Neural cell (in vitro differentiated cells): ENCODE results near the gene TRIM58. TPM values are rescaled to one million over a fixed set of nuclear protein-coding genes. Genes with fewer than 3 reads are reported as not detected.

Experiments used
- H2AFZ ChIP-seq: fragments of 200-600, 300-800 bp; sonication (generic), shearing (Covaris generic); 2 replicates; pipeline ENCODE4 v1.6.0; 2014; ENCODE audit warnings: low read depth, mild to moderate bottlenecking, antibody characterized with exemption, low read length, moderate library complexity
- H3F3A ChIP-seq: fragments of 200-600 bp; shearing (Covaris generic); 2 replicates; pipeline ENCODE4 v1.6.1; 2016; ENCODE audit warnings: mild to moderate bottlenecking, moderate library complexity, mixed read lengths, antibody characterized with exemption, low read length; ENCODE audit not compliant: insufficient read depth, poor library complexity, severe bottlenecking
- H3K27ac ChIP-seq: fragments of 200-600, 300-800 bp; sonication (generic), shearing (Covaris generic); 2 replicates; pipeline ENCODE4 v1.5.1; 2014; ENCODE audit warnings: mild to moderate bottlenecking, low read length, moderate library complexity
- H3K27me3 ChIP-seq: fragments of 300-800, 200-600 bp; sonication (generic), shearing (Covaris generic); 2 replicates; pipeline ENCODE4 v1.6.0; 2014; ENCODE audit warnings: mild to moderate bottlenecking, low read depth, low read length, moderate library complexity; ENCODE audit not compliant: insufficient read depth
- H3K36me3 ChIP-seq: fragments of 300-800, 200-600 bp; sonication (generic), shearing (Covaris generic); 2 replicates; pipeline ENCODE4 v1.5.1; 2014; ENCODE audit warnings: mild to moderate bottlenecking, antibody characterized with exemption, low read length, moderate library complexity; ENCODE audit not compliant: insufficient read depth
- H3K4me2 ChIP-seq: fragments of 300-800, 200-600 bp; sonication (generic), shearing (Covaris generic); 2 replicates; pipeline ENCODE4 v1.6.0; 2014; ENCODE audit warnings: mild to moderate bottlenecking, low read length
- H3K4me3 ChIP-seq: fragments of 300-800, 200-600 bp; sonication (generic), shearing (Covaris generic); 2 replicates; pipeline ENCODE4 v1.5.1; 2014; ENCODE audit warnings: mild to moderate bottlenecking, low read length, moderate library complexity
- H3K79me2 ChIP-seq: fragments of 200-600 bp; shearing (Covaris generic); replicated peaks from 2 replicates; pipeline ENCODE4 v1.6.0; 2014; ENCODE audit warnings: mild to moderate bottlenecking, low read length, moderate library complexity; ENCODE audit not compliant: insufficient read depth
- H3K9ac ChIP-seq: fragments of 300-800, 200-600 bp; sonication (generic), shearing (Covaris generic); 2 replicates; pipeline ENCODE4 v1.6.1; 2016; ENCODE audit warnings: mild to moderate bottlenecking, low read length, mixed read lengths
- H3K9me2 ChIP-seq: fragments of 200-600 bp; shearing (Covaris generic); 2 replicates; pipeline ENCODE4 v1.6.1; 2016; ENCODE audit warnings: mild to moderate bottlenecking, low read length, mixed read lengths; ENCODE audit not compliant: insufficient read depth
- H3K9me3 ChIP-seq: fragments of 200-600, 300-800 bp; sonication (generic), shearing (Covaris generic); 2 replicates; pipeline ENCODE4 v1.6.1; 2016; ENCODE audit warnings: mild to moderate bottlenecking, mixed run types, low read length, moderate library complexity, mixed read lengths
- H4K20me1 ChIP-seq: fragments of 200-600 bp; shearing (Covaris generic); 2 replicates; pipeline ENCODE4 v1.6.1; 2016; ENCODE audit warnings: mild to moderate bottlenecking, mixed run types; ENCODE audit not compliant: insufficient read depth
- EP300 ChIP-seq: fragments of 450-650 bp; conservative IDR thresholded peaks from 2 replicates; pipeline ENCODE4 v1.6.1; 2014; ENCODE audit warnings: antibody characterized with exemption, mild to moderate bottlenecking, moderate library complexity; ENCODE audit not compliant: poor library complexity, severe bottlenecking
- EZH2 ChIP-seq: fragments of 200-600, 300-800 bp; shearing (Covaris generic), sonication (generic); IDR thresholded peaks from 2 replicates; pipeline ENCODE4 v1.6.1; 2014; ENCODE audit warnings: antibody characterized with exemption, low read length, borderline replicate concordance, mild to moderate bottlenecking; ENCODE audit not compliant: insufficient read depth, poor library complexity, severe bottlenecking
- MXI1 ChIP-seq: fragments of 450-650 bp; conservative IDR thresholded peaks from 2 replicates; pipeline ENCODE4 v1.6.1; 2014; ENCODE audit warnings: antibody characterized with exemption, mild to moderate bottlenecking; ENCODE audit not compliant: poor library complexity, severe bottlenecking
- POLR2AphosphoS5 ChIP-seq: IDR thresholded peaks from 2 replicates; pipeline ENCODE4 v1.6.1; 2012
- RAD21 ChIP-seq: fragments of 450-650 bp; conservative IDR thresholded peaks from 2 replicates; pipeline ENCODE4 v1.6.1; 2014; ENCODE audit warnings: antibody characterized with exemption, mild to moderate bottlenecking, moderate library complexity
- REST ChIP-seq: IDR thresholded peaks from 2 replicates; pipeline ENCODE4 v1.6.1; 2012; ENCODE audit warnings: borderline replicate concordance
- SMC3 ChIP-seq: fragments of 450-650 bp; conservative IDR thresholded peaks from 2 replicates; pipeline ENCODE4 v1.6.1; 2014; ENCODE audit warnings: antibody characterized with exemption, mild to moderate bottlenecking, moderate library complexity; ENCODE audit not compliant: poor library complexity
- TAF1 ChIP-seq: IDR thresholded peaks from 2 replicates; pipeline ENCODE4 v1.6.1; 2012; ENCODE audit warnings: low read depth
- polyA plus RNA-seq: library from polyadenylated mRNA; depleted of rRNA; stranded (reverse); fragments of >200 nt; gene quantifications from 2 replicates; pipeline ENCODE4 v1.2.3, GENCODE V29; 2014
- TF ChIP-seq, protein P1 (sequence below): fragments of 450-650 bp; IDR thresholded peaks from 2 replicates; pipeline ENCODE4 v1.5.1; 2014; ENCODE audit warnings: antibody characterized with exemption, mild to moderate bottlenecking, moderate library complexity; ENCODE audit not compliant: poor library complexity, severe bottlenecking

The TRIM58 gene
- polyA plus RNA-seq, 1 donor from 2014 or later = 0.12 TPM

DNA sequence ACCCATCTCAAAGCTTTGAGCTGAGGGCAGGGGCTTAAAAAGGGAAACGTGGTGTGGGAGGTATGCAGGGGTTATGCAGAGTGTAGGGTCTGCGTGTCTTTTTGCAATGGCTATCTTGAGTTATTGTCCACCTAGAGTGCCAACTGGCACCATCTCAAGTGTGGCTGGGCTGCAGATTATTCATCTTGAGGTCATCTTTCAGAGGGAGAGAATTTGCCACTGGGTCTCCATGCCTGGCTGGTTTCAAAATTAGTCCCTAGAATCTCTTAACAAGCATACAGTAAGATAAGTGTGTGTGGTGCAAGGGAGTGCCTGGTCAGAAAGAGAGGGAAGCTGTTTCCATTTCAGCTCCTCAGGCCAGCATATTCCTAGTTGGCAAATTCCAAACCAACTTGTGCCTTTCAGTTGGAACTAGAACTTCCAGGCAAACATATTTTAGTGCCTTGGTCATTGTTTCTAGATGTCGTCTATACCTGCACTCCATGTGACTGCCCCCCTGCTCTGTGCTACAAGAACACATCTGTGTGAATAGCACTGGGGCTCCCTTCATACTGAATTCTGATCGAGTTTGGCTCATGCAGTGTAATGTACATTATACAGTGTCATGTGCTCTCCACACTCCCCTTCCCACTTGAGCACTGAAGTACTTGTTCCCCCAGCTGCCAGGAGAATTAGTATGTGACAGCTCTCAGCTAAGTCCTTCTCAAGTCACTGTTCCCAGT, 58.1 kb downstream of the TRIM58 start (continued):
- no peak for TF ChIP-seq SMC3

DNA sequence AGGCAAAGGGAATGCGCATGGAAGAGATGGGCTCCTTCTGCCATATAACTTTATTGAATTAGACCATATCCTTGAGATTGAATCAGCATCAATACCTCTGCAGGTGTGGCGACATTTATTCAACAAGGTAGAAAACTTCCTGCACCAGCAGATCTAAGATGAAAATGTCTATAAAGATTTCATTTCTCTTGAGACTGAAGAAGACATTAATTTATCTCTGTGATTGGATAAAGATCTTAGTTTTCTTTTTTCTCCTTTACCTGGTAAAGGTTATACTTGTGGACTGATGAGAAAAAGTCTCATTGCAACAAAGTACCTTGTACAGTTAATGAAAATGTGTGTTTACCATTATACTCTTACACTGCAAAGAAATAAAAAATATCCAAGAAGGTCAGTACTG, 63.0 kb downstream of the TRIM58 start, which contains the start of gene OR2T8:
TSS of gene OR2T8 (plus strand) at position 301 of the 400 bp plus-strand sequence. CDS start 766 bp downstream, outside the sequence.
- H3K9me3 ChIP-seq = no peaks in the 10 kb centered on the region

More for the DNA sequence above, 63.0 kb downstream of the TRIM58 start, which contains the start of gene OR2T8:
- Histone ChIP-seq H3K4me3 (no peak within 1 kb of the TSS), H3K27me3 (no peaks in the 10 kb centered on the region), H3K9ac (no peak within 1 kb of the TSS), H3K36me3 (no peaks in the 10 kb centered on the region), H3F3A (no peaks in the 10 kb centered on the region), H2AFZ (no peak within 1 kb of the TSS), H4K20me1 (no peaks in the 10 kb centered on the region), H3K4me2 (no peak within 1 kb of the TSS), H3K27ac (no peak within 1 kb of the TSS), H3K79me2 (no peaks in the 10 kb centered on the region), H3K9me2 (no peaks in the 10 kb centered on the region)
- TF ChIP-seq EZH2 = no peak
- no peak for TF ChIP-seq RAD21
- no peak for TF ChIP-seq TAF1
- no peak for TF ChIP-seq POLR2AphosphoS5
- no peak for TF ChIP-seq SMC3
- no peak for TF ChIP-seq MXI1
- TF ChIP-seq, protein P1, sequence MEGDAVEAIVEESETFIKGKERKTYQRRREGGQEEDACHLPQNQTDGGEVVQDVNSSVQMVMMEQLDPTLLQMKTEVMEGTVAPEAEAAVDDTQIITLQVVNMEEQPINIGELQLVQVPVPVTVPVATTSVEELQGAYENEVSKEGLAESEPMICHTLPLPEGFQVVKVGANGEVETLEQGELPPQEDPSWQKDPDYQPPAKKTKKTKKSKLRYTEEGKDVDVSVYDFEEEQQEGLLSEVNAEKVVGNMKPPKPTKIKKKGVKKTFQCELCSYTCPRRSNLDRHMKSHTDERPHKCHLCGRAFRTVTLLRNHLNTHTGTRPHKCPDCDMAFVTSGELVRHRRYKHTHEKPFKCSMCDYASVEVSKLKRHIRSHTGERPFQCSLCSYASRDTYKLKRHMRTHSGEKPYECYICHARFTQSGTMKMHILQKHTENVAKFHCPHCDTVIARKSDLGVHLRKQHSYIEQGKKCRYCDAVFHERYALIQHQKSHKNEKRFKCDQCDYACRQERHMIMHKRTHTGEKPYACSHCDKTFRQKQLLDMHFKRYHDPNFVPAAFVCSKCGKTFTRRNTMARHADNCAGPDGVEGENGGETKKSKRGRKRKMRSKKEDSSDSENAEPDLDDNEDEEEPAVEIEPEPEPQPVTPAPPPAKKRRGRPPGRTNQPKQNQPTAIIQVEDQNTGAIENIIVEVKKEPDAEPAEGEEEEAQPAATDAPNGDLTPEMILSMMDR = no peak
- TF ChIP-seq REST = no peak
- no peak for TF ChIP-seq EP300
